Hepatocyte (in vitro differentiated cells): ENCODE results near the gene IPP. TPM values are rescaled to one million over a fixed set of nuclear protein-coding genes. Genes with fewer than 3 reads are reported as not detected.

Source experiments
- DNase-seq: peaks from one replicate; pipeline ENCODE4 v3.0.0-alpha.2; 2016; ENCODE audit warnings: low spot score
- H2AFZ ChIP-seq: fragments of 200-600 bp; sonication (generic); 2 replicates; pipeline ENCODE4 v1.6.0; 2016; ENCODE audit warnings: antibody characterized with exemption, mild to moderate bottlenecking
- H3K27ac ChIP-seq: fragments of 200-600 bp; sonication (generic); 2 replicates; pipeline ENCODE4 v1.5.1; 2016; ENCODE audit warnings: mild to moderate bottlenecking
- H3K27me3 ChIP-seq: fragments of 200-600 bp; sonication (generic); 2 replicates; pipeline ENCODE4 v1.6.1; 2016
- H3K36me3 ChIP-seq: fragments of 200-600 bp; sonication (generic); replicated peaks from 2 replicates; pipeline ENCODE4 v1.5.1; 2016; ENCODE audit warnings: low read depth; ENCODE audit not compliant: insufficient read depth
- H3K4me1 ChIP-seq: fragments of 200-600 bp; sonication (generic); 2 replicates; pipeline ENCODE4 v1.5.1; 2016; ENCODE audit warnings: mild to moderate bottlenecking, moderate library complexity; ENCODE audit not compliant: insufficient read depth
- H3K4me2 ChIP-seq: fragments of 200-600 bp; sonication (generic); 2 replicates; pipeline ENCODE4 v1.6.0; 2016
- H3K4me3 ChIP-seq: fragments of 200-600 bp; sonication (generic); 2 replicates; pipeline ENCODE4 v1.5.1; 2016; ENCODE audit warnings: mild to moderate bottlenecking
- H3K79me2 ChIP-seq: fragments of 200-600 bp; sonication (generic); 2 replicates; pipeline ENCODE4 v1.6.0; 2017; ENCODE audit warnings: mild to moderate bottlenecking
- H3K9me2 ChIP-seq: fragments of 200-600 bp; sonication (generic); replicated peaks from 2 replicates; pipeline ENCODE4 v1.6.0; 2017; ENCODE audit warnings: mild to moderate bottlenecking; ENCODE audit not compliant: insufficient read depth
- H3K9me3 ChIP-seq: fragments of 200-600 bp; sonication (generic); 2 replicates; pipeline ENCODE4 v1.5.1; 2016; ENCODE audit warnings: low read depth, mild to moderate bottlenecking
- H4K20me1 ChIP-seq: fragments of 200-600 bp; sonication (generic); 2 replicates; pipeline ENCODE4 v1.6.0; 2016; ENCODE audit warnings: mild to moderate bottlenecking; ENCODE audit not compliant: insufficient read depth, poor library complexity, severe bottlenecking
- EZH2 ChIP-seq: fragments of 200-600 bp; sonication (generic); IDR thresholded peaks from 2 replicates; pipeline ENCODE4 v1.6.1; 2016; ENCODE audit warnings: antibody characterized with exemption, mild to moderate bottlenecking, borderline replicate concordance
- EZH2phosphoT487 ChIP-seq: fragments of 200-600 bp; sonication (generic); IDR thresholded peaks from one replicate; pipeline ENCODE4 v1.6.1; 2018; ENCODE audit warnings: antibody characterized with exemption, mild to moderate bottlenecking, low read depth, moderate library complexity; ENCODE audit not compliant: unreplicated experiment, severe bottlenecking
- WGBS: methylation state at CpG from one replicate; pipeline ENCODE4 v1.1.6; 2016; ENCODE audit warnings: low lambda C conversion rate; ENCODE audit errors: missing lambda C conversion rate; 5-methylcytosine and 5-hydroxymethylcytosine counted together
- polyA plus RNA-seq: library from polyadenylated mRNA; unstranded; fragments of >200 nt; fragmentation: Nextera tagmentation; extraction: Ambion mirVana; gene quantifications from 2 replicates; pipeline ENCODE4 v1.2.1, GENCODE V29; 2016
- total RNA-seq: library from RNA; depleted of rRNA; stranded (reverse); fragments of >200 nt; gene quantifications from 2 replicates; pipeline ENCODE4 v1.2.3, GENCODE V29; 2014
- TF ChIP-seq, protein P1 (sequence below): fragments of 200-600 bp; sonication (generic); IDR thresholded peaks from 2 replicates; pipeline ENCODE4 v1.5.1; 2016; ENCODE audit warnings: antibody characterized with exemption, mild to moderate bottlenecking; ENCODE audit not compliant: poor library complexity

Gene IPP
- total and polyA plus RNA-seq, 2 experiments from 2014 or later: 10.0 to 15.3 TPM

DNA sequence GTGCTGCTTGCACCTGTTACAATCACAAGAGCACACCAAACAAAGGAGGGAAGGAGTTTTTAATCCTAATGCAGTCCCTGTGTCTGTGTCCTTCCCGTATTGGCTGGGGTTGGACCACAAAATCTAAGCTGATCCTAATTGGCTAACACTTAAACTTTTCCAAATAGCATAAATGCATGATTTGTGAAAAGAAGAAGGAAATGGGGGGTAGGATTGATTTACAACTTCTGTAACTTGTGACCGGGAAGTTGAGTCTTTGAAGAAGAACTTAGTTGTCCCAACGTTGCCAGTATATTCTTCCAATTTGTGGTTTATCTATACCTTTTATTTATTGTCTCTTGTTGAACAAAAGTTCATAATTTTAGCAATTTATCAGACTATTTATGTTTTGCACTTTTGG, 11.8 kb upstream of the IPP start:
- H3K36me3 ChIP-seq: no peaks in the 10 kb centered on the region
- WGBS: 82% methylated on average over 3 of the region's 3 CpGs
- H3K4me2 ChIP-seq: no peak overlapping the region

DNA sequence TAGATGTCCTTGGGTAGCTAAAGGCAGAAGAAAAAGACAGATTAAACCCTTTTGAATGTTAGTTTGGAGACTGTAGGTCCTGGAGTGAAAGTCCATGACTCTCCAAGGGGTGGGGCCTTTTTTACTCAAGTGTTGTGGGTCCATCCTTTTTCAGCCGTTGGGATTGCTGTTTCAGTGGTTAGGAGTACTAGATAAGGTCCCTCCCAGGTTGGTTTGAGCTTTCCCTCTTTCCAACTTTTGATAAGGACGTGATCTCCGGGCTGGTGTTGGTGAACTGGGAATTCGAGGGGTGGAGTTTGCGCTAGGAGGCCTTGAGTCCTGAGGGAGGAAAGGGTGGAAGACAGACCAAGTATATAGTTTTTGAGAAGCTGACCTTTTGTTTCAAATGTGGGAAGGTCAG, 5.2 kb upstream of the IPP start:
- no peaks in the 10 kb centered on the region for H3K9me2 ChIP-seq
- H2AFZ ChIP-seq: no peak overlapping the region
- no peaks in the 10 kb centered on the region for H3K9me3 ChIP-seq
- TF ChIP-seq EZH2 (no peak), EZH2phosphoT487 (no peak)
- TF ChIP-seq, protein P1, sequence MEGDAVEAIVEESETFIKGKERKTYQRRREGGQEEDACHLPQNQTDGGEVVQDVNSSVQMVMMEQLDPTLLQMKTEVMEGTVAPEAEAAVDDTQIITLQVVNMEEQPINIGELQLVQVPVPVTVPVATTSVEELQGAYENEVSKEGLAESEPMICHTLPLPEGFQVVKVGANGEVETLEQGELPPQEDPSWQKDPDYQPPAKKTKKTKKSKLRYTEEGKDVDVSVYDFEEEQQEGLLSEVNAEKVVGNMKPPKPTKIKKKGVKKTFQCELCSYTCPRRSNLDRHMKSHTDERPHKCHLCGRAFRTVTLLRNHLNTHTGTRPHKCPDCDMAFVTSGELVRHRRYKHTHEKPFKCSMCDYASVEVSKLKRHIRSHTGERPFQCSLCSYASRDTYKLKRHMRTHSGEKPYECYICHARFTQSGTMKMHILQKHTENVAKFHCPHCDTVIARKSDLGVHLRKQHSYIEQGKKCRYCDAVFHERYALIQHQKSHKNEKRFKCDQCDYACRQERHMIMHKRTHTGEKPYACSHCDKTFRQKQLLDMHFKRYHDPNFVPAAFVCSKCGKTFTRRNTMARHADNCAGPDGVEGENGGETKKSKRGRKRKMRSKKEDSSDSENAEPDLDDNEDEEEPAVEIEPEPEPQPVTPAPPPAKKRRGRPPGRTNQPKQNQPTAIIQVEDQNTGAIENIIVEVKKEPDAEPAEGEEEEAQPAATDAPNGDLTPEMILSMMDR: no peak
- H3K36me3 ChIP-seq: no peaks in the 10 kb centered on the region
- WGBS: 71% methylated on average over 5 of the region's 5 CpGs
- no peak overlapping the region for H3K4me3 ChIP-seq
- H3K4me1 ChIP-seq: peaks cover 6% of the 10 kb centered on the region
- H3K27ac ChIP-seq: no peak overlapping the region
- H3K79me2 ChIP-seq: no peaks in the 10 kb centered on the region
- no peak overlapping the region for H3K4me2 ChIP-seq
- DNase-seq: no peak
- no peaks in the 10 kb centered on the region for H3K27me3 ChIP-seq
- no peaks in the 10 kb centered on the region for H4K20me1 ChIP-seq

More for the DNA sequence above, 11.8 kb upstream of the IPP start:
- H3K27me3 ChIP-seq: no peaks in the 10 kb centered on the region
- no peaks in the 10 kb centered on the region for H3K4me1 ChIP-seq
- no peak for TF ChIP-seq EZH2phosphoT487
- no peak for TF ChIP-seq EZH2
- TF ChIP-seq, protein P1: no peak
- H4K20me1 ChIP-seq: no peaks in the 10 kb centered on the region
- DNase-seq: no peak
- no peaks in the 10 kb centered on the region for H3K79me2 ChIP-seq
- H3K9me3 ChIP-seq: no peaks in the 10 kb centered on the region
- H2AFZ ChIP-seq: no peak overlapping the region
- H3K4me3 ChIP-seq: no peak overlapping the region
- no peak overlapping the region for H3K27ac ChIP-seq
- H3K9me2 ChIP-seq: no peaks in the 10 kb centered on the region

DNA sequence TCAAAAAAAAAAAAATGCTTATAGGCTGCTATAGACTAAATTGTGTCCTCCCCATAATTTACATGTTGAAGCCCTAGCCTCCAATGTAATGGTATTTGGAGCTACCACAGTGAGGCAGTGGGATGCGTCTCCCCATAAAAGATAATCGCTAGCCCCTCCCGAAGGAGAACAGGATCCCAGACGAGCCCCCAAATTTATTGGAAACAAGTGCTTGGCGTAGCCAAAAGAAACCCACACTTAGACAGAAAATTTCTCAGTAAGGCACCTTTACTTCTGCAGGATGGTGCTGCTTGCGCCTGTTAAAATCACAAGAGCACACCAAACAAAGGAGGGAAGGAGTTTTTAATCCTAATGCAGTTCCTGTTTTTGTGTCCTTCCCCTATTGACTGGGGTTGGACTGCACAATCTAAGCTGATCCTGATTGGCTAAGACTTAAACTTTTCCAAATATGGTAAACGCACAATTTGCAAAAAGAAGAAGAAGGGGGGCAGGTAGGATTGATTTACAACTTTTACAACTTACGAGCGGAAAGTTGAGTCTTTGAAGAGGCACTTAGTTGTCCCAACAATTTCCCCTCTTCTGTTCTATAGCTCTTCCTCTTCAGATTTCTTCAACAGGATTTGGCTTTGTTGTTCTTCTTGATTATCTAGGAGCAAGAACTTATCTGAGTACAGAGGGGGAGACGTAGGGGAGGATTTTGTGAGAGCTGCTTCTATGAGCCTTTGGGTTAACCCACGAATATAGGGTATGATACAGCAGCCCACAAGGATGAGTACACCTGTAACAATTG, 3.0 kb upstream of the IPP start:
- H3K79me2 ChIP-seq: peaks cover 7% of the 10 kb centered on the region
- H3K36me3 ChIP-seq: no peaks in the 10 kb centered on the region
- 81% methylated on average over 11 of the region's 11 CpGs for WGBS
- no peaks in the 10 kb centered on the region for H4K20me1 ChIP-seq
- no peak overlapping the region for H3K4me2 ChIP-seq
- no peak overlapping the region for H3K4me3 ChIP-seq
- no peaks in the 10 kb centered on the region for H3K9me3 ChIP-seq
- peak overlapping the region; percentile 98 for H3K27ac ChIP-seq
- H3K9me2 ChIP-seq: no peaks in the 10 kb centered on the region
- H3K27me3 ChIP-seq: no peaks in the 10 kb centered on the region
- H2AFZ ChIP-seq: no peak overlapping the region
- DNase-seq: no peak
- peaks cover 6% of the 10 kb centered on the region for H3K4me1 ChIP-seq
- TF ChIP-seq EZH2phosphoT487 (no peak), EZH2 (no peak)
- TF ChIP-seq, protein P1: no peak
